IPS-18a (cell line): Measurements from ENCODE around the gene TMEM114.

Experiments used
- H3K27ac ChIP-seq: one replicate; pipeline ENCODE4 v1.5.1; 2013; ENCODE audit warnings: low read length
- H3K27me3 ChIP-seq: one replicate; pipeline ENCODE4 v1.6.1; 2013; ENCODE audit warnings: mild to moderate bottlenecking, low read length; ENCODE audit not compliant: control insufficient read depth, insufficient read depth
- H3K36me3 ChIP-seq: one replicate; pipeline ENCODE4 v1.6.1; 2013; ENCODE audit warnings: low read depth, low read length; ENCODE audit not compliant: control insufficient read depth
- H3K4me1 ChIP-seq: one replicate; pipeline ENCODE4 v1.6.1; 2013; ENCODE audit warnings: low read depth, low read length; ENCODE audit not compliant: control insufficient read depth
- H3K4me3 ChIP-seq: one replicate; pipeline ENCODE4 v1.5.1; 2013; ENCODE audit warnings: low read length
- H3K9ac ChIP-seq: one replicate; pipeline ENCODE4 v1.6.1; 2013; ENCODE audit warnings: mild to moderate bottlenecking, low read length, moderate library complexity
- H3K9me3 ChIP-seq: one replicate; pipeline ENCODE4 v1.6.1; 2013; ENCODE audit warnings: low read depth, low read length; ENCODE audit not compliant: control insufficient read depth

The TMEM114 gene

DNA sequence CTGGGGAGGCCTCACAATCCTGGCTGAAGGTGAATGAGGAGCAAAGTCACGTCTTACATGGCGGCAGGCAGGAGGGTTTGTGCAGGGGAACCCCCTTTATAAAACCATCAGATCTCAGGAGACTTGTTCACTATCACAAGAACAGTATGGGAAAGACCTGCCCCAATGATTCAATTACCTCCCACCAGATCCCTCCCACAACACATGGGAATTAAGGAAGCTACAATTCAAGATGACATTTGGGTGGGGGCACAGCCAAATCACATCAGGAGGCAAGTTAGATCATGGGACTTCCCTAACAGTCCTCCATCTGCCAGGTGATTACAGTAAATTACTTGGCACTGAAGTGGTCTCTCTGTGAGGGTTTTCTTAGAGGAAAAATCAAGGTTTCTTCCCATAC, 5.3 kb downstream of the TMEM114 start:
- H3K36me3 ChIP-seq: no peaks in the 10 kb centered on the region
- H3K4me1 ChIP-seq: peaks cover 9% of the 10 kb centered on the region
- no peaks in the 10 kb centered on the region for H3K9me3 ChIP-seq
- peaks cover 34% of the 10 kb centered on the region for H3K27me3 ChIP-seq
- no peak overlapping the region for H3K4me3 ChIP-seq
- no peak overlapping the region for H3K9ac ChIP-seq
- H3K27ac ChIP-seq: no peak overlapping the region

DNA sequence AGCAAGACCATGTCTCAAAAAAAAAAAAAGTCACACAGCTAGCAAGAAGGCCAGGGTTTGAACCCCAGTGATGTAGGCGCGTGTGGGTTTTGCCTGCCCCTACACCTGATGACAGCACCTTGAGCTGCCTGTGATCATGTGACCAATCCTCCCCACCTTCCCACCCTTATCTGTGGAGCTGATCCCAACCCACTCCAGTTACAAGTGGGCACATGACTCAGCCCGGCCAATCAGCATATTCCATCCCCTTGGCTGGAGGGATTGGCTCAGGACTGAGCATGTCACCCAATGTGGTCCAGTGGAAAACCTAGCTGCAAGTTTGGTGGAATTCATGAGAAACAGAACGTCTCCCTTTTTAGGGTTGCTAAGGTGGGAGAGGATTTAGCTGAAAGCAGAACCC, 6.6 kb downstream of the TMEM114 start:
- Histone ChIP-seq H3K27ac (no peak overlapping the region), H3K9me3 (no peaks in the 10 kb centered on the region)

DNA sequence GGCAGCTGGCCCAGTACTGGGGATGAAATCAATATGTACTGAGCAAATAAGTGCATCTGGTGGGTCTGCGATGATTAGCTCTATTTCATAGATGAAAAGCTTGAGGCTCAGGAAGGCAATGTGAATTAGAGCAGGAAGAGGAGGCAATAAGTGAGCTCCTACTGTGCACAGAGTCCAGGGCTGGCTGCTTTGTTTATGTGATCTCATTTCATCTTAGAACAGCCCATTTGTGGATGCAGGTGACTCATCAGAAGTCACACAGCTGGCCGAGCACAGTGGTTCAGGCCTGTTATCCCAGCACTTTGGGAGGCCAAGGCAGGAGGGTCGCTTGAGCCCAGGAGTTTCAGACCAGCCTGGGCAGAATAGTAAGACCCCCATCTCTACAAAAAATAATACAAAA, 7.1 kb downstream of the TMEM114 start:
- Histone ChIP-seq H3K9ac (no peak overlapping the region), H3K27ac (no peak overlapping the region), H3K36me3 (no peaks in the 10 kb centered on the region), H3K4me3 (no peak overlapping the region), H3K4me1 (peaks cover 6% of the 10 kb centered on the region), H3K9me3 (no peaks in the 10 kb centered on the region), H3K27me3 (peaks cover 16% of the 10 kb centered on the region)

More for the DNA sequence above, 6.6 kb downstream of the TMEM114 start:
- peaks cover 9% of the 10 kb centered on the region for H3K4me1 ChIP-seq
- no peaks in the 10 kb centered on the region for H3K36me3 ChIP-seq
- no peak overlapping the region for H3K9ac ChIP-seq
- H3K4me3 ChIP-seq: no peak overlapping the region
- peaks cover 21% of the 10 kb centered on the region for H3K27me3 ChIP-seq

DNA sequence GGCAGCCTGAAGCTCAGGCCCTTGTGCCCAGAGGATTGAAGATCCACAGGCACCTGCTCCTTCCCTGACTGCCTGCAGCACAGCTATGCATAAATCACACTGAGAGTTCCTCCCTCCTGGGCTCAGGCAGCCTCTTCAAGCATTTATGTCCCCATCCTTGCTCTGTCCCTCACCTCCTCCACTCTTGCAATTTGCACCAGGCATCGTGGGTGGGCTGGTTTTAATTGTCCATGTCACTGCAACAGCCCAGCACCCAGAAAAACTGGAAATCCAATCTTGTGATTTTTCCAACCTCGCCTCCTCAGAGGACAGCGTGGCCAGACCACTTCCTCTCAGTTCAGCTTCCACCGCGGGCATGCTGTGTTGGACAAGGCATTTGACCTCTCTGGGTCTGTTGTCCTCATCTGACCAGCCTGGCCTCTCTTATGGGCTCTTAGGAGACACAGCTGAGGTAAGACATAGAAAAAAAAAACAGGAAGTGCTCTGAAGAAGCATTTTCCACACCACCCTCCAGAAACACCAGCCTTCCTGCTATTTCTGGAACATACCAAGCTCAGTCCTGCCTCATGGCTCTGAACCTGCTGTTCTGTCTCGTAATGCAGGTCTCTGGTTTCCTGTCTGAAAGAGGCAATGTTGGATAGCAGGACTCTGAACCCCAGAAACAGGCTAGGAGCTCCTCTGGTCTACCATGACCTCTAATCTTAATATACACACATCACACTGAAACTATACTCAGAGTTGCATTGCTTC, 8.3 kb downstream of the TMEM114 start:
- Histone ChIP-seq H3K27ac (no peak overlapping the region), H3K4me1 (peaks cover 6% of the 10 kb centered on the region), H3K4me3 (no peak overlapping the region), H3K9ac (no peak overlapping the region), H3K9me3 (no peaks in the 10 kb centered on the region), H3K36me3 (no peaks in the 10 kb centered on the region), H3K27me3 (peaks cover 4% of the 10 kb centered on the region)

DNA sequence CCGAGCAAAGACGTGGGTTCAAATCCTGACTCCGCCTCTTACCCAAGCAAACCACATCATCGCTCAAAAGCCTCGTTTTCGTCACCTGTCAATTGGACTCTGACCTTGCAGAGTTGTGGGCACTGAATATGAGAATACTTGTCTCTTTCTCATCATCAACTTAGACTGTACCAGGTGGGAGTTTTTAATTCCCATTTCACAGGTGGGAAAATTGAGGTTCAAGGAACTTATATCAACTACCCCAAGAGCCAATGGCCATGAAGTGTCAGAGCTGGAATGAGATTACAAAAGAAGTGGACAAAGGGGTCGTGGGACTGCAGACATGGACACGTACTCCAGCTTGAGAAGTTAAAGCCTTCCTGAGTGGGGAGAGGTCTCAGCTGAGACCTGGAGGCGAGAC, 10.8 kb downstream of the TMEM114 start:
- H3K9ac ChIP-seq: no peak overlapping the region
- no peak overlapping the region for H3K4me3 ChIP-seq
- H3K27me3 ChIP-seq: no peaks in the 10 kb centered on the region
- H3K27ac ChIP-seq: no peak overlapping the region
- peaks cover 6% of the 10 kb centered on the region for H3K4me1 ChIP-seq
- no peaks in the 10 kb centered on the region for H3K36me3 ChIP-seq
- no peaks in the 10 kb centered on the region for H3K9me3 ChIP-seq

DNA sequence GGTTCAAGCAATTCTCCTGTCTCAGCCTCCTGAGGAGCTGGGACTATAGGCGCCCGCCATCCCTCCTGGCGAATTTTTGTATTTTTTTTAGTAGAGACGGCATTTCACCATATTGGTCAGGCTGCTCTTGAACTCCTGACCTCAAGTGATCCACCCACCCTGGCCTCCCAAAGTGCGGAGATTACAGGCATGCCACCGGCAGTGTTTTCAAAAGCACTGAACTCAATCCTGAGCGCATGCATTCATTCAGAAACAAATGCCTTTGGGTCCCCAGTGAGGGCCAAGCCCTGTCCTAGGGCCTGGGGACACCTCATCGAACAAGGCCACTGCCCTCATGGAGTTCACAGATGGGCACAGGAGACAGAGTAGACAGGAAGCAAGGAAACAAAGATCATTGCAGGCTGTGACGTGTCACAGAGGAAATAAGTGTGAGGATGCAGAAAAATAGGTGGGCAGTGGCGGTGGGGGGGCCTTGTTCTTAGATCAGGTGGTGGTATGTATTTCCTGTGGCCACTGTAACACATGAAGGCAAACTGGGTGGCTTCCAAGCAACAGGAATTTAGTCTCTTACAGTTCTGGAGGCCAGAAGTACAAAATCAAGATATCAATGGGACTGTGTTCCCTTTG, 12.5 kb downstream of the TMEM114 start:
- H3K4me1 ChIP-seq: peaks cover 10% of the 10 kb centered on the region
- no peaks in the 10 kb centered on the region for H3K9me3 ChIP-seq
- no peak overlapping the region for H3K4me3 ChIP-seq
- no peak overlapping the region for H3K27ac ChIP-seq
- no peaks in the 10 kb centered on the region for H3K27me3 ChIP-seq
- H3K36me3 ChIP-seq: no peaks in the 10 kb centered on the region
- no peak overlapping the region for H3K9ac ChIP-seq

DNA sequence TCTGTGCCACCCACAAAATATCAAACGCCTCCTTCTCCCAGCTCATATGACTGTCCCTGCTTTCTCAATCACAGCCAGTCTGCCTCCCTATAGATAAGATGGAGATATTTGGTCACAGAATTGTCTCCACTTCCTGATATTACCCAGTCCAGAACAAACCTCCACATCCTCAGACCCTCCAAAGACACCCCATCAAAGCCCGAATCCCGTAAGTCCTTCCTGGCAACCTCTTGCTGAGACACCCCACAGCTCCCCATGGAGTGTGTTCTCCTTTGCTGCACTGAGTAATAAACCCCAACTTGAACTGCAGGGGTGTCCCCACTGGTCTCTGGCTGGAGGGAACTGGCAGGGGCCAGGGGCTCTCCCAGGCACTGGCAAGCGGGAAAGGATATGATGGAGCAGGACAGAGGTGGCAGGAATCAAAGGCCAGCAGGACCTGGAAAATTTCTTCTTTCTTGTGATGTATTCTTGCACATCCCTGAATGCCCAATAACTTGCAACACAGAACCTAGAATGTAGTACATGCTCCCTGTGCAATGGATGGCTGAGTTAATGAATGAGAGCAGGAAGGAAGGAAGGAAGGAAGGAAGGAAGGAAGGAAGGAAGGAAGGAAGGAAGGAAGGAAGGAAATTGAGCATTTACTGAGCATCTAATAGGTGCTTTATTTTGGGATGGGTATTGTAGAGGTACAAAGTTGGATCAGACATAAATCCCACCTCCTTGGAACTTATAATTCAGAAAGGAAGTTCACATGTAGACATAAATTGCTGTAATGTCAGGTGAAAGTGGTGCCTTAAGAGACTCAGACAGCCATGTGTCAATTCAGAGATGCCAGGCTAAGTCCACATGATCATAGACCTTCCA, 13.9 kb downstream of the TMEM114 start:
- Histone ChIP-seq H3K27ac (no peak overlapping the region), H3K36me3 (no peaks in the 10 kb centered on the region), H3K27me3 (no peaks in the 10 kb centered on the region), H3K4me3 (no peak overlapping the region), H3K9ac (no peak overlapping the region), H3K9me3 (no peaks in the 10 kb centered on the region), H3K4me1 (peaks cover 17% of the 10 kb centered on the region)

DNA sequence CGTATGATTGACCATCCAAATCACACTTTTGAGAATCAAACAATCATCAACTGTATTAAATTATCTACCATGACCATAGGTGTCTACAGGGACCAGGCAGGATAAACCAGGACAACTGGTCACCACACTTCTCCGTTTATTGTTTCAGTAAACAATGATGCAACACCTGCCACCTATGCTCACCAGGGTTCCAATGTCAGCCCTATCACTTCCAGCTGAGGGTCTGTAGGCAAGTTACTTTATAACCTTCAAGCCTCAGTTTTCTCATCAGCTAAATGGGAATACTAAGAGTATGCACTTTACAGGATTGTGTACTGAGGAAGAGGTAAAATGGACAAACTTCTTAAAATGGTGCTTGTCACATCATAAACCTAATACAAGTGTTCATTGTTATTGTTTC, 14.9 kb downstream of the TMEM114 start:
- H3K4me3 ChIP-seq: no peak overlapping the region
- H3K9ac ChIP-seq: no peak overlapping the region

DNA sequence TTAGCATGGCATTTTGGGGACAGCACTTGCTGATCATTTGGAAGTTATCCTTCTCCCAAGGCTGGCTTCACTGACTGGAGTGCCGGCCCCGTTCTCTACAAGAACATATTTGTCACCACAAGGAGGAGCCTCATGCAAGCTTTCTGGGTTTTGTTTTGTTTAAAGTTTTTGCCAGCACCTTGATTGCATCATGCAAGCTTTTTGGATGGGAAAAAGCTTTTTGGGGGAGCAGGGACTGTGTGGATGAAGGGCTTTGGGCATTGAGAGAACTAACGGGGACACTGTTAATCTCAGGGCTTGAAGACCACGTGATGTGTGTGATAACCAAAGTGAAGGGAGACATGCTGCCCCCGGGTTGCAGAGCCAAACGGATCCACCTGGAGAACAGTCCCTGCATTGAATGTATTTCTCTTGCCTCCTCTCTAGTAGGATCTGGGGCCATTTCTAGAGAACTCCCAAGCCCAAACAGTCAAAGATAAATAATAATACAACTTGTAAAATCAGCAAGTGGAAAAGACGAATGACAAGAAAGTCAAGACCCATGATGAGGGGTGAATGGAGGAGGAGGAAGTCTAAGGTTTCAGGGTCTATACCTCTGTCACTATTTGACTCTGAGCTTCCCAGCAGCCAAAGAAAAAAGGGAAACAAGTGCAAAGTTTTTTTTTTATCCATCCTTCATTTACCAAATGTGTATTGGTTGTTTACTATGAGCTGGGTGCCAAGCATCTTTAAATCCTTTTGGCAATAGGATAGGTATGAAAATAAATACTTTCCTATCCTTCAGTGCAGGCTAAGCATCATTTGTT, 17.2 kb downstream of the TMEM114 start:
- Histone ChIP-seq H3K9ac (peak overlapping the region; percentile 46), H3K4me3 (no peak overlapping the region), H3K27ac (peak overlapping the region; percentile 84), H3K27me3 (no peaks in the 10 kb centered on the region), H3K36me3 (no peaks in the 10 kb centered on the region), H3K4me1 (peaks cover 29% of the 10 kb centered on the region), H3K9me3 (no peaks in the 10 kb centered on the region)

More for the DNA sequence above, 14.9 kb downstream of the TMEM114 start:
- Histone ChIP-seq H3K27ac (no peak overlapping the region), H3K4me1 (peaks cover 24% of the 10 kb centered on the region), H3K9me3 (no peaks in the 10 kb centered on the region), H3K36me3 (no peaks in the 10 kb centered on the region), H3K27me3 (no peaks in the 10 kb centered on the region)

DNA sequence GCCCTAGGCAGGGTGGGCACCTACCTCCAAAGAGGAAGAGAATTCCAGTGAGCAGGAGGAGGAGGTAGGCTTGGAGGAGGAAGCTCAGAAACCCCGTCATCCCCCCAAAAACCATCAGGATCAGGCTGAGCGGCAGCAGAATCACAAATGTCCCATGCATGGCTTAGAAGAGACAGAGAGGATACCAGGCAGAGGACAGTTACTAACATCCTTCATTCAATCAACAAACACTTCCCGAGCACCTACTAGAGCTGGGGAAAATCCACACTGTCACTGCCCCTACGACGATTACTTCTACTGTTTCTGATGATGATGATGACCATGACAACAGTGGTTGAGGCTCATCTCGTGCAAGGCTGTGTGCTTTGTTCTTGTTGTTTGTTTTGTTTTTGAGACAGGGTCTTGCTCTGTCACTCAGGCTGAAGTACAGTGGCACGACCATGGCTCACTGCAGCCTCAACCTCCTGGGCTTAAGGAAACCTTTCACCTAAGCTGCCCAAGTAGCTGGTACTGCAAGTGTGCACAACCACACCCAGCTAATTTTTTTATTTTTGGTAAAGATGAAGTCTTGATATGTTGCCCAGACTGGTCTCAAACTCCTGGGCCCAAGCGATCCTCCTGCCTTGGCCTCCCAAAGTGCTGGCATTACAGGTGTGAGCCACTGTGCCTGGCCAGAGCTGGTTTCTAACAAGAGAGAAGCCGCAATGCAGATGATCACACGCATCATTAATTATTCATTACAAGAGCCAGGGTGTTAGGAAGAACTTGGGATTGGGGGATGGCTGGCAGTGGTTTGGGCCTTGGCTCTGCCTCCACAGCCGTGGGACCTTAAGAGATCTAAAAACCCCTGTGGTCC, 18.0 kb downstream of the TMEM114 start:
- no peak overlapping the region for H3K9ac ChIP-seq

More for the DNA sequence above, 18.0 kb downstream of the TMEM114 start:
- Histone ChIP-seq H3K4me3 (no peak overlapping the region), H3K4me1 (peaks cover 31% of the 10 kb centered on the region), H3K36me3 (no peaks in the 10 kb centered on the region), H3K27ac (no peak overlapping the region), H3K9me3 (no peaks in the 10 kb centered on the region), H3K27me3 (no peaks in the 10 kb centered on the region)
